CD4-positive, alpha-beta T cell (primary cell): ENCODE results near the gene TAS2R38. TPM values are rescaled to one million over a fixed set of nuclear protein-coding genes. Genes with fewer than 3 reads are reported as not detected.
A peak's percentile ranks its signal among the peaks of the same experiment; 100 is the strongest.

Source experiments
- ATAC-seq: fragments of 200-7000 bp; cut with Tn5 transposase; one replicate; pipeline ENCODE4 v1.10.0; 2022; ENCODE audit warnings: mild to moderate bottlenecking; ENCODE audit not compliant: poor library complexity
- CTCF ChIA-PET: fragments of 350-600 bp; sonication (Branson Sonifier 250); formaldehyde crosslinking; loops from one replicate; lab custom pipeline; 2021; ENCODE audit warnings: antibody characterized with exemption, inconsistent platforms; lab: Charles Lee
- POLR2A ChIA-PET: fragments of 350-600 bp; sonication (Branson Sonifier 250); formaldehyde crosslinking; loops from one replicate; lab custom pipeline; 2021; ENCODE audit warnings: antibody characterized with exemption, inconsistent platforms; lab: Charles Lee
- DNase-seq, 14 experiments: peaks; one replicate each; pipeline ENCODE4 v3.0.0-alpha.2; 2013 to 2020; ENCODE audit warnings: mixed read lengths in 2 of 14
- H3K27ac ChIP-seq, 2 donors: one replicate each; pipeline versions ENCODE4 v1.5.1 to v1.7.0; 2013; ENCODE audit warnings: low read length in 2 of 2, low read depth in 1 of 2, mild to moderate bottlenecking in 1 of 2
- H3K27me3 ChIP-seq, 2 experiments: 1 replicate in 1 of 2; 2 replicates in 1 of 2; pipeline versions ENCODE4 v1.6.1 to v1.7.0; 2013; ENCODE audit warnings: low read length in 2 of 2, control low read depth in 1 of 2, mild to moderate bottlenecking in 1 of 2, moderate library complexity in 1 of 2; ENCODE audit not compliant: insufficient read depth in 2 of 2, control insufficient read depth in 1 of 2
- H3K36me3 ChIP-seq: one replicate; pipeline ENCODE4 v1.6.1; 2013; ENCODE audit warnings: low read length, control low read depth; ENCODE audit not compliant: insufficient read depth
- H3K4me1 ChIP-seq: one replicate; pipeline ENCODE4 v1.6.1; 2013; ENCODE audit warnings: low read length, control low read depth; ENCODE audit not compliant: insufficient read depth
- H3K4me3 ChIP-seq: one replicate; pipeline ENCODE4 v1.5.1; 2013; ENCODE audit warnings: mild to moderate bottlenecking, low read length, moderate library complexity
- H3K9me3 ChIP-seq, 2 experiments: 1 replicate in 1 of 2; 2 replicates in 1 of 2; pipeline versions ENCODE4 v1.6.1 to v1.7.0; 2013; ENCODE audit warnings: low read length in 2 of 2, mild to moderate bottlenecking in 2 of 2, control low read depth in 1 of 2, moderate library complexity in 1 of 2; ENCODE audit not compliant: control insufficient read depth in 1 of 2, insufficient read depth in 1 of 2
- H3K27ac Mint-ChIP-seq: one replicate; pipeline ENCODE4 v1.8.0; 2020; ENCODE audit warnings: mixed read lengths
- H3K27me3 Mint-ChIP-seq: one replicate; pipeline ENCODE4 v1.8.0; 2021; ENCODE audit warnings: mixed read lengths
- H3K36me3 Mint-ChIP-seq: one replicate; pipeline ENCODE4 v1.8.0; 2021; ENCODE audit warnings: low read depth, mixed read lengths
- H3K4me1 Mint-ChIP-seq: one replicate; pipeline ENCODE4 v1.8.0; 2021; ENCODE audit warnings: low read depth, mixed read lengths
- H3K4me3 Mint-ChIP-seq: one replicate; pipeline ENCODE4 v1.8.0; 2020; ENCODE audit warnings: mild to moderate bottlenecking, mixed read lengths
- H3K9me3 Mint-ChIP-seq: one replicate; pipeline ENCODE4 v1.8.0; 2020; ENCODE audit warnings: mixed read lengths
- intact Hi-C, 2 experiments: fragments of 100-400 bp; cut with DNase I in 1 of 2; cut with micrococcal nuclease in 1 of 2; formaldehyde crosslinking; loops; one replicate each; pipeline versions ENCODE4 v1.15.1 to v1.9.0; 2023 to 2025; cut with DNase I, micrococcal nuclease
- total RNA-seq, 174 experiments: library from RNA in 2 of 174; stranded (reverse) in 2 of 174; gene quantifications; one replicate each; pipeline ENCODE4 v1.2.3 and lab custom pipeline; 2021 to 2026
- TF ChIP-seq, protein P1 (sequence below): fragments of 200-600 bp; IDR thresholded peaks from one replicate; pipeline ENCODE4 v1.8.0; 2022; ENCODE audit warnings: antibody characterized with exemption, mild to moderate bottlenecking

Gene TAS2R38
- total RNA-seq, 2 experiments from 2014 or later, result not detected

DNA sequence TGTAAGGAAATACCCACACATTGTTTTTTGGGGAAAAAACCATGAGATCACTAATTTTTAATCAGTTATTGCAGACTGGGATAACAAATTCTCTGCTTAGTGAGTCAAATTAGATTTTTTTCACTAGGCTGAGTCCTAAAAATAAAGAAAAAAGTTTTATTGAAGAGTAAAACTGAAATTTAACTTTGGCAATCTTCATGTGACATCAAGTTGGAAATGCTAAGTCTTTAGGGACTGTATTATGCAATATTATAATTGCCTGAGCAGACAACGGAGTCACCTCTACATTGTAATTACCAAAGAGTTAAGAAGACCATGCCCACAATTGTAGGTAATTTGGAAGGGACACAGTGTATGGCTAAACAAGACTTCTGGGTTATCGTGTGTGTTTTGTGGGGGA is 24.6 kb downstream of the TAS2R38 start:
- H3K27me3 Mint-ChIP-seq, result no peaks in the 10 kb centered on the region
- no peaks in the 10 kb centered on the region for H3K27me3 ChIP-seq
- no peak overlapping the region for H3K4me3 ChIP-seq
- no peaks in the 10 kb centered on the region for H3K4me1 ChIP-seq
- H3K9me3 ChIP-seq, result no peaks in the 10 kb centered on the region
- ATAC-seq (no peak), DNase-seq (no peak)
- H3K27ac ChIP-seq, result no peak overlapping the region
- no peaks in the 10 kb centered on the region for H3K9me3 Mint-ChIP-seq
- H3K36me3 Mint-ChIP-seq, result no peaks in the 10 kb centered on the region
- H3K36me3 ChIP-seq, result no peaks in the 10 kb centered on the region
- ChIA-PET POLR2A (no interaction called here), CTCF (no interaction called here)
- intact Hi-C loops, result no loop called here
- TF ChIP-seq, protein P1, sequence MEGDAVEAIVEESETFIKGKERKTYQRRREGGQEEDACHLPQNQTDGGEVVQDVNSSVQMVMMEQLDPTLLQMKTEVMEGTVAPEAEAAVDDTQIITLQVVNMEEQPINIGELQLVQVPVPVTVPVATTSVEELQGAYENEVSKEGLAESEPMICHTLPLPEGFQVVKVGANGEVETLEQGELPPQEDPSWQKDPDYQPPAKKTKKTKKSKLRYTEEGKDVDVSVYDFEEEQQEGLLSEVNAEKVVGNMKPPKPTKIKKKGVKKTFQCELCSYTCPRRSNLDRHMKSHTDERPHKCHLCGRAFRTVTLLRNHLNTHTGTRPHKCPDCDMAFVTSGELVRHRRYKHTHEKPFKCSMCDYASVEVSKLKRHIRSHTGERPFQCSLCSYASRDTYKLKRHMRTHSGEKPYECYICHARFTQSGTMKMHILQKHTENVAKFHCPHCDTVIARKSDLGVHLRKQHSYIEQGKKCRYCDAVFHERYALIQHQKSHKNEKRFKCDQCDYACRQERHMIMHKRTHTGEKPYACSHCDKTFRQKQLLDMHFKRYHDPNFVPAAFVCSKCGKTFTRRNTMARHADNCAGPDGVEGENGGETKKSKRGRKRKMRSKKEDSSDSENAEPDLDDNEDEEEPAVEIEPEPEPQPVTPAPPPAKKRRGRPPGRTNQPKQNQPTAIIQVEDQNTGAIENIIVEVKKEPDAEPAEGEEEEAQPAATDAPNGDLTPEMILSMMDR, result no peak
- H3K27ac Mint-ChIP-seq, result no peak overlapping the region
- no peaks in the 10 kb centered on the region for H3K4me1 Mint-ChIP-seq
- no peak overlapping the region for H3K4me3 Mint-ChIP-seq

DNA sequence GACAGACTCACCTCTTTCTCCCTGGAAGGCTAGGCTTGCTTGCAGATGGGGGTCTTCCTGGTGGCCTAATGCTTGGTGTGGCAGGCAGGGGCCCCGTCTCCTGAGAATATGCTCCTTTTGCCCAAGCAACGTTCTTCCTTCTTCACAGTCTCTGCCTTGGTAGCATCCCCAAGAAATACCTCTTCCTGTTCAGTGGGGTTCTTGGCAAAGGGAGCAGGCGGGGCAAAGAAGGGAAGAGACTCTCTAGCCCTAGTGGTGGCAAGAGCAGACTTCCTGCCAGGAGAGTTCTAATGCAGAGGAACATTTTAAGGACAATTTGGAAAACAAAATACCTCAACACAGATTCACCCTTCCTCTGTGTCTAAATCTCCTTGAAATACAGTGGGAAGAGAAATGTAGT is 26.8 kb downstream of the TAS2R38 start, which contains the start of gene CLEC5A:
CLEC5A (minus strand) TSS at position 179 of the 400 bp plus-strand sequence. CDS start 682 bp downstream, outside the sequence.
- no peaks in the 10 kb centered on the region for H3K4me1 ChIP-seq
- no peaks in the 10 kb centered on the region for H3K9me3 ChIP-seq
- H3K36me3 ChIP-seq, result no peaks in the 10 kb centered on the region
- no peak for DNase-seq
- Mint-ChIP-seq H3K36me3 (no peaks in the 10 kb centered on the region), H3K27me3 (no peaks in the 10 kb centered on the region), H3K9me3 (no peaks in the 10 kb centered on the region), H3K27ac (no peak within 1 kb of the TSS), H3K4me1 (no peaks in the 10 kb centered on the region), H3K4me3 (no peak within 1 kb of the TSS)
- no peak for ATAC-seq
- CTCF ChIA-PET, result interaction anchor here (1.0 kb wide), 1 partner anchor 12 kb away, joined by 4 read pairs; no protein-coding TSS in a partner anchor
- TF ChIP-seq, protein P1, result no peak
- intact Hi-C loops, result no loop called here
- POLR2A ChIA-PET, result no interaction called here
- H3K27ac ChIP-seq, result no peak within 1 kb of the TSS
- H3K27me3 ChIP-seq, result no peaks in the 10 kb centered on the region
- no peak within 1 kb of the TSS for H3K4me3 ChIP-seq

DNA sequence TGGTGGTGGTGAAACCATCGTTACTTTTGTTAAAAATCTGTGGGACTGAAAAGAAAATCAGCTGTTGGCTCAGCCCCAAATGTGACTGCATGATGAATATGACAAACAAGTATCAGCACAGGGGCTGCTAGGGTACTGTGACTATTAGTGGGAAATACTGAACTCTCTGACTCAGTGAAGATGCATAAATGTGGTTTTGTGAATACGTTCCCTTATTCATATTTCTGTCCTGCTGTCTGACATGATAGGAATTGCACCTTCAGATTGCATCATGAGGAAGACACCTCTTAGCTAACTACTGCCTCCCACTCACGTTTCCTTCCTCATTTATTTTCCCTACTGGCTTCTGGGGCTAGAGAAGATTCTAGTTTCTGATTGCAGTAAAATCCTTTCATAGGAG is 28.2 kb downstream of the TAS2R38 start:
- CTCF ChIA-PET, result no interaction called here
- peaks cover 0 to 9% of the 10 kb centered on the region in 2 experiments for H3K9me3 ChIP-seq
- H3K4me3 Mint-ChIP-seq, result no peak overlapping the region

More for the DNA sequence above, 28.2 kb downstream of the TAS2R38 start:
- TF ChIP-seq, protein P1, result no peak
- H3K4me3 ChIP-seq, result no peak overlapping the region
- H3K9me3 Mint-ChIP-seq, result peaks cover 7% of the 10 kb centered on the region
- H3K27me3 ChIP-seq, result no peaks in the 10 kb centered on the region
- ATAC-seq (no peak), DNase-seq (peak in 2 of 14 experiments; percentile 56 to 67)
- H3K27me3 Mint-ChIP-seq, result no peaks in the 10 kb centered on the region
- POLR2A ChIA-PET, result no interaction called here
- H3K4me1 ChIP-seq, result no peaks in the 10 kb centered on the region
- H3K36me3 ChIP-seq, result no peaks in the 10 kb centered on the region
- intact Hi-C loops, result no loop called here
- H3K36me3 Mint-ChIP-seq, result no peaks in the 10 kb centered on the region
- H3K27ac Mint-ChIP-seq, result no peak overlapping the region
- no peak overlapping the region for H3K27ac ChIP-seq
- no peaks in the 10 kb centered on the region for H3K4me1 Mint-ChIP-seq
